GM10847 (cell line): ENCODE data around the gene MX1.

Experiments used
- POLR2A ChIP-seq: IDR thresholded peaks from 2 replicates; pipeline ENCODE4 v1.6.1; 2011; ENCODE audit not compliant: insufficient read length; ENCODE audit errors: extremely low read depth

The MX1 gene

DNA sequence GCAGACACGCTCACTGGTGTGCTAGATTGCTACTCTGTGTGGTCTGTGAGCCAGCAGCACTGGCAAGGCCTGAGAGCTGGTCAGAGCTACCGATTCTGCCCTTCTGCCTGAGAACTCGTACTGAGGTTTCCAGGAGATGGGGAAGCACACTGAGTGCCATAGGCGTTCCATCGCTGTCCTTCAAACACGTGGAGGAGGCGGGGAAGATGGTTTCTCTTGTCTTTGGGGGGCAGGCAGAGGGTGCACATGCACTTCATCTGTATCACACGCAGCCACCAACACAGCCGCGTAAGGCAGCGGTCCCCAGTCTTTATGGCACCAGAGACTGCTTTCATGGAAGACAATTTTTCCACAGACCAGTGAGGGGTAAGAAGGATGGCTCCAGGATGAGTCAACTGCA, 23.8 kb upstream of the MX1 start:
- TF ChIP-seq POLR2A: no peak

DNA sequence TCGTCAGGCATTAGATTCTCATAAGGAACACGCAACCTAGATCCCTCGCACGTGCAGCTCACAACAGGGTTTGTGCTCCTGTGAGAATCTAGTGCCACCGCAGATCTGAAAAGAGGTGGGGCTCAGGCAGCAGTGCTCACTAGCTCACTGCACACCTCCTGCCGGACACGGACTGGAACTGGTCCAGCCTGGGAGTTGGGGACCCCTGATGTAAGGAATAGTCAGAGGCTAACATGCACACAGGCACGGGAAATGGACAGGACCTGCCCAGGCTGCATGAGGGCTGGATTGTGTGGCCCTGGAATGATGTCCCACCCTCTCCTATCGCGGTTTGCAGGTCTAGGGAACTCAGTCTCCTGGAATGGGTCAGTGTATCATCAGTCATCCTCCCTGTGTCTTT, 23.2 kb upstream of the MX1 start:
- no peak for TF ChIP-seq POLR2A

DNA sequence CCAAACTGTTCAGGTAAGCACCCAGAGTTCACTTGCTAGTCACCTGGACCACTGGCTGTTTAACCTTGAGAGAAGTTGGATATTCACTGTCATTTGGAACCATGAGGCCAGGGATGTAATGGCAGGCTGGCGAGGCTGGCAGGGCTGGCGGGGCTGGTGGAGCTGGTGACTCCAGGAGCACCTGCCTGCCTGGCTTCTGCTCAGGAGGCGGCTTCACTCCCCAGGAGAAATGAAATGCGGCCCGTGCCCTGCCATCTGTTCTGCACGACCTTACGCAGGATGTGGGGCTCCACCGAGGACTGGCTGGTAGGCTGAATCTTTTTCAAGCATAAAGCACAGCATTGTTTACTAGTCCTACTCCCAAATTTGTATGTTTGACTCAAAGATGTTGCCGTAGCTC, 22.7 kb upstream of the MX1 start:
- no peak for TF ChIP-seq POLR2A

DNA sequence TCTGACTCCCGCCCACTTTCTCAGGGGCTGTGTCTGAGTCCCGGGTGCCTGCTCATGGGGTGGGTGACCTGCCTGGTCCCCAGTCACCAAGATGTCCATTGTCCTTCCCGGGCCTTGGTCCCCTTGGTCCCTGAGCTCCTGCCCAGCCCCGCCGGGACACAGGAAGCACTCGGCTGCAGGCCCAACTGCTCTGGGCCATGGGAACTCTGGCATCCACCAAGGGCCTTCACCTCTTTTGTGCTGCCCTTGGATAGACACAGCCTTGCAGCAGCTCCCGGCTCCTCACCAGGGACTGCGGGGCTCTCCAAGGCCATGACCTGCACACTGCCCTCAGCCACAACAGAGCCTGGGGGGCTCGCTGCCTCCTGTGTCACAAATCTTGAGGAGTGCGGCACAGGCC, 22.1 kb upstream of the MX1 start:
- TF ChIP-seq POLR2A: no peak

DNA sequence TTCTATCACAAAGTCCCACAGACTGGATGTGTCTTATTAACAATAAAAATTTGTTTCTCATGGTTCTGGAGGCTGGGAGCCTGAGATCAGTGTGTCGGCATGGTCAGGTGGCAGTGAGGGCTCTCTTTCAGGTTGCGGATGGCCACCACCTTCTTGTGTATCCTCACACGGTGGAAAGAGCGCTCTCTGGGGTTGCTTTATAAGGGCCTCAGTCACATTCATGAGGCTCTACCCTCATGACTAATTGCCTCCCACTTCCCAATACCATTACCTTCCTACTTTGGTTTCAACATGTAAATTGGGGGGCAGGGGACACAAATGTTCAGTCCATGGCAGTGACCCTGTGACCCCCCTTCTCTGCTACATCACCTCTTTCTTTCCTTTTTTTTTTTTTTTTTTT, 20.7 kb upstream of the MX1 start:
- no peak for TF ChIP-seq POLR2A

DNA sequence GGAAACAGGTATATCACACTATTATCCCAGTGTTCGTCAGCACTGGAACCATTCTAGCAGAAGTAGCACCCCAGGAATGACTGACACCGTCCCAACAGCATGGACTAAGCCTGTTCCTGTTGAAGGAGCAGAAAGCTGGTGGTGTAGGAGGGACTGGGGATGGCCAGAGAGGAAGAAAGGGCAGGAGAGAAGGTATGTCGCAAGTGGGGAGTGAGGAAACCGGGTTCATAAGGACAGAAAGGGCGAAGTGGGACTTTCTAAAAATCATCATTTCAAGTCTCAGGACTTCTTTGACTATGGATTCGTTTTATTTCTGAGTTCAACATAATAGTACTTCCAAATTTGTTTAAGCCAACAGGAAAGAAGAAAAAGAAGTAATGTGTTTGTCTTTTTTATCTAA, 19.7 kb upstream of the MX1 start:
- TF ChIP-seq POLR2A: no peak

DNA sequence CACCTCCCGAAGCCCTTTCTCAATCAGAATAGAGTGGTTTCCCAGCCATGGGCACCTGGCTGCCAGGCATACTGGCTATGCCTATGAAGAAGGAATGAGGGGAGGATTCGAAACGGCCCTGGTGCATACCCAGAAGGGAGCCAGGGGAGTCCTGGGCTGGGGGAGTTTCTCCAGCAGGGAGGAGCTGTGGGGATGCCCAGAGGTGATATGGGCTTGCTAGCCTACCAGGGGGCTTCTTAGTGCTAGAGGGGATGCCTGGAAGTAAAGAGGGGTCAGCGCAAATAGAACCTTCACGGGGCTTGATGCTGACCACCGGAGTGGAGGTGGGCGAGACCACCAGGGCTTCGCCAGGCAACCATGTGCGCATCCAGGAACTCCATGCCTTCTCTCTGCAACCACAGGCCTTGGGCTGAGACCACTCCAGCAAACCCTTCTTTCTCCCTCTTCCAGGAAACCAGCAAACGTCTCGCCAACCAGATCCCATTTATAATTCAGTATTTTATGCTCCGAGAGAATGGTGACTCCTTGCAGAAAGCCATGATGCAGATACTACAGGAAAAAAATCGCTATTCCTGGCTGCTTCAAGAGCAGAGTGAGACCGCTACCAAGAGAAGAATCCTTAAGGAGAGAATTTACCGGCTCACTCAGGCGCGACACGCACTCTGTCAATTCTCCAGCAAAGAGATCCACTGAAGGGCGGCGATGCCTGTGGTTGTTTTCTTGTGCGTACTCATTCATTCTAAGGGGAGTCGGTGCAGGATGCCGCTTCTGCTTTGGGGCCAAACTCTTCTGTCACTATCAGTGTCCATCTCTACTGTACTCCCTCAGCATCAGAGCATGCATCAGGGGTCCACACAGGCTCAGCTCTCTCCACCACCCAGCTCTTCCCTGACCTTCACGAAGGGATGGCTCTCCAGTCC, 18.2 kb upstream of the MX1 start:
- no peak for TF ChIP-seq POLR2A

DNA sequence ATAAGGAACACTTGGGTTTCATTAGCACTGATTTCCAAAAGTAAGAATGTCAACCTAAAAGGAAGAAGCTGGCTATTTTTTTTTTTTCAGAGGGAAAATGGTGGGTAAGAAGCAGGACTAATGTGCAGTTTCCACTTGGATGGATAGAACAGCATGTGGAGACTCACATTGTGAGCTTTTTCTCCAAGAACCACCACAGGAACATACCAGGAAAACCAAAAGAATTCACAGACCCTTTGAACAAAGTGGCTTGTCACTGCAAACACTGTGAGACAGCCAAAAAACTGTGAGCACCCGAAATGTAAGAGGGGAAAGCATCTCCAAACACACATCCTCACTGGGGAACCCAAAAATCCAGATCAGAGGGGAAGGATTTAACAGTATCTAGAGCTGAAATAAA, 15.7 kb upstream of the MX1 start:
- no peak for TF ChIP-seq POLR2A

DNA sequence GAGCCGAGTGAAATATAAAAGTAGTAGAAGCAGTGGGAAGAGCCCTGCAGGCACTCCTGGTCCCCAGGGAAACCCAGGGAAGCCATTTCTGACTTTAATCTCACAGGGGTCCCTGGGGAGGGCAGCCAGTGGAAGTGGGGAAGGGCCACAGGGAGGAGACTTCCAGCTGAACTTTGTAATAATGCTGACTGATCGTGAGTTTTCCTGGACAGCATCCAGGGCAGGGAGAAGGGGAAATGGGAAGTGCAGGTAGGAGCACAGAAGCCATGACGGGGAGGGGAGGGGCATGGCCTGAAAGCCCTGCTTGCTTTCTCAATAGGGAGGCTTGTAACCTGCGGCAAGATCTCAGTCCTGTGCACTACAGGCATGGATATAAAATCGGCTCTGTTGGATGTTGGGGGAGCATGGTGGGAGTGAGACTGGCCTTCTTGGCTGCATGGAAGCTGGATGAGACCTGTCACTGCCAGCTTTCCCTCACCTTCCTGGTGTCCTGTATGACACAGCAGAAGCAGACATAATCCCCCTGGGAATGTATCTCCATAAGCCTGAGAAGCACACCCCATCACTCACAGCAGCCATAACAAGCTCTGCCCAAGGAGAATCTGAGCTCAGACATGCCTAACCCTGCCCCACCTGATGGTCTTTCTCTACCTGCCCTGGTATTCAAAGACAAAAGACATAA, 15.1 kb upstream of the MX1 start:
- TF ChIP-seq POLR2A: no peak

DNA sequence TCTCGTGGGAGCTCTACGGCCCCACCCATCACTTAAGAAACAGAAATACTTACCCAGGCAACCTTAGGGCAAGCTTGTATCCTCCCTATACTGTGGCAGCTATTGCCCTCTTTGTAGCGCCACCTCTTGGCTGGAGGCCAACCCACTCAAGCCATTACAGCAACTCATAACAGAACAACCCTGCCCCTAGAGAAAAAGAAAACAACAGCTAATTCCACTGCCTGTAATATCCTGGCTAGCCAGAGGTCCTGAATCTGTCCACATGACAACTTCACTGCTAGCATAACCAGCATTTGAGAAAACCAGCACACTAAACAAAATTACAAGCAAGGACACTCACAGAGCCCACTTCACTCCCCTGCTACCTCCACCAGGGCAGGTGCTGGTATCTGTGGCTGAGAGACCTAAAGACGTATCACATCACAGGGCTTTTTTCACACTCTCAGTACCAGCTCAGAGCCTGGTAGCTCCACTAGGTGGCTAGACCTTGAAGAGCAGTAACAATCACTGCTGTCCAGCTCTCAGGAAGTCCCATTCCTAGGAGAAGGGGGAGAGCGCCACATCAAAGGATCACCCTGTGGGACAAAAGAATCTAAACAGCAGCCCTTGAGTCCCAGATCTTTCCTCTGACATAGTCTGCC, 14.5 kb upstream of the MX1 start:
- no peak for TF ChIP-seq POLR2A

DNA sequence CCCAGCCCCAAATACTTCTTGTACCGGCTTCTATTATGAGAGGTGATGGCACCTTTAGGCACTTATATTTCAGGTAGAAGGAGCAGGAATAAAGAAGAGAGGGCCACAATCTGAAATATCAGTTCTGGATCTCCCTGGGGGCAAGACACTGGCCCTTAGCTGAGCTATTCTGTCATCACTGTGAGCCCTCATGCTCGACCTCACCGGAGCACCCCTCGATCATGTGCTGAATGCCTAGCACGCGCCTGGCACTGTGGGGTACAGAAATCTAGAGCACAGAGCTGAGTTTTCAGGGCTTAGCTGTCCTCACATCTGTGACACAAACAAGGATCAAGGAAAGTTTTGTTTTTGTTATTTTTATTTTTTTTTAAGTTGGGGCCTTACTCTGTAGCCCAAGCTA, 7.6 kb upstream of the MX1 start:
- no peak for TF ChIP-seq POLR2A

DNA sequence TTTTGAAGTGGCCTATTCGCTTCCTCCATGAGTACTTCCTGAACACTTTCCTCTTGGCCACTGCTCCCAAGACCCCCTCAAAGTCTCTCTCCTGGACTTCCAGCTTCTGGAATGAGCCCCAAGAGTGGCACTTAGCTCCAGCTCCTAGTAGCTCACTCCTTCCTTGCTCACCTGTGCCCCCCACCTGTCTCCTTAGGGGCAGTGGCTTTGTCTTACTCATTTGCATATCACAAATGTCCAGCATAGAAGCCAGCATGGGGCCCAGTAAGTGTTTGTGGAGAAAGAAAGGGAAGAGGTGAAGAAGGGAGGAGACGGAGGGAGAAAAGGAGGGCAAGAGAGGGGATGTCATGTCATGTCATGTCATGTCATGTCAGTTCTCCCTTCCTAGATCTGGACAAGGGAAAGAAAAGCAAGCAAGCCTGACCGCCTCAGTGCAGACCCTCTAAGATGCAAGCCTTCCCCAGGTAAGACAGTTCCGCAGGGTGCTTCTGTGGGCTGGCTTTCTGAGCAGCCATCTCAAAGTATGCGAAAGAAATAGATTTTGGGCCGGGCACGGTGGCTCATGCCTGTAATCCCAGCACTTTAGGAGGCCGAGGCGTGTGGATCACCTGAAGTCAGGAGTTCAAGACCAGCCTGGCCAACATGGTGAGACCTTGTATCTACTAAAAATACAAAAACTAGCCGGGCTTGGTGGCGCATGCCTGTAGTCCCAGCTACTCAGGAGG, 6.9 kb upstream of the MX1 start:
- no peak for TF ChIP-seq POLR2A

DNA sequence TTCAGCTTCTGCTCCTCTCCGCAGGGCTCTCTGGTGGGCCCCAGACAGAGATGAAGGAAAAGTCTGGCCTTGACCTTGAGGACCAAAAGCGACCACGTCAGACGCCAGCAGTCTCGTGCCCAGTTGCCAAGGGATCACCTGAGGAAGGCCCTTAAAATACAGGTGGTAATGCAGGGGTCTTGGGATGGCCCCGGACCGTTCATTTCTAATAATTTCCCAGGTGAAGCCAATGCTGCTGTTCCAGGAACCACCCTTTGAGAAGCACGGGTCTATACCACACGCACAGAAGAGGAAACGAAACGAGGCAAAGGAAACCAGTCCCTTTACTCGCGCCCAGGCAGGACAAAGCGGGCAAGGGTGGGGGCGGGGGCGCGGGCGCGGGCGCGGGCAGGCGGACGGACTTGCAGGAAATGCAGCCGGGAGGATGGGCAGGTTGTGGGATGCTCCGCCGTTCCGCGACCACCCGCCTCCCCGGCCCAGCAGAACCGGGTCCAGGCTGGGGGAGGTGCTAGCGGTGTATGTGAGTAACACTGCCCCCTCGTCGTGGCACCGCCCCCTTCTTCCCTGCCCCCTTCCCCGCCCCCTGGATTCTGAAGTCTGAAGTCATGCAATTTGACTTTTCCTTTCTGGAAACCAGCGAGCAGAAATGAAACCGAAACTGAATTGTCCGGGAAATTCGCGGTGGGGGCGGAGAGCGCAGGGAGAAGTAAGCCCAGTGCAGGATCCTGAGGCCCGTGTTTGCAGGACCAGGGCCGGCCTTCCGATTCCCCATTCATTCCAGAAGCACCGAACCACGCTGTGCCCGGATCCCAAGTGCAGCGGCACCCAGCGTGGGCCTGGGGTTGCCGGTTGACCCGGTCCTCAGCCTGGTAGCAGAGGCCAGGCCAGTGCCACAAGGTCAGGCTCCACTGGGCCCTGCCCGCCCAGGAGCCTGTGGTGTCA, 5.8 kb upstream of the MX1 start:
- TF ChIP-seq POLR2A: no peak

DNA sequence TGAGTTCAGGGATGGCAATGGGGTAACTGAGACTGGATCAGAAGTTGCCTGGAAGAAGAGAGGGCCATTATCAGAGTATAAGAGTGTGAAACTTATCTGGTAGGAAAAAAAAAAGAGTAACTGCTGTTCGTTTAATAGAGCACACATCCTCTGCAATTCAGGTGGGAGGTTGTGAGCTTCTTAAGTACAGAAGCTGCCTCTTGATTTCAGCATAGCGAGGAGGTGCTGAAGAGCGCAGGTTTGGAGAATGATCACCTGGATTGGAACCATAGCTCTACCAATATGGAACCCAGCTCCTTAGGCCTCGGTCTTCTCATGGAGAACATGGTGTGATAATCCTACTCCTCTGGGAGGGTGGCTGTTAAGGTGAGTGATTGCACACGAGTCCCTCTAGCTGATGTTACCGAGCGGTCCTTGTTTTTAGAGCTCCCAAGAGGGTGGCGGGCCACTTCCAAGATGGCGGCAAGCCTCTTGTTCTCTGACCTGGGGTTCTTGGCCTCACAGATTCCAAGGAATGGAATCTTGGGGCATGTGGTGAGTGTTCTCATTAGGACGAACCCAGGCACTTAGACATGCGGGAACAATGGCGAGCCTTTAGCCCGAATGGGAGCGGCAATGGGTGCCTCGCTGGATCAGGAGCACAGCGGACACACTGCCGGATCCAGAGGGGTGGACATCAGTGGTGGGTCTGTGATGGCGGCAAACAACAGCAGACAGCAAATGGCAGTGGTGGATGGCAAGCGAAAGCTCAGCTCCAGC, 3.3 kb upstream of the MX1 start:
- no peak for TF ChIP-seq POLR2A
